Measurements from ENCODE around the gene TLCD4. TPM values are rescaled to one million over a fixed set of nuclear protein-coding genes. Genes with fewer than 3 reads are reported as not detected.

Gene TLCD4
- total and polyA plus RNA-seq, 2 of the 8 experiments (the other 6 are each of a cell fraction or from before 2014, with no cell fraction given): 0.79 to 4.2 TPM

DNA sequence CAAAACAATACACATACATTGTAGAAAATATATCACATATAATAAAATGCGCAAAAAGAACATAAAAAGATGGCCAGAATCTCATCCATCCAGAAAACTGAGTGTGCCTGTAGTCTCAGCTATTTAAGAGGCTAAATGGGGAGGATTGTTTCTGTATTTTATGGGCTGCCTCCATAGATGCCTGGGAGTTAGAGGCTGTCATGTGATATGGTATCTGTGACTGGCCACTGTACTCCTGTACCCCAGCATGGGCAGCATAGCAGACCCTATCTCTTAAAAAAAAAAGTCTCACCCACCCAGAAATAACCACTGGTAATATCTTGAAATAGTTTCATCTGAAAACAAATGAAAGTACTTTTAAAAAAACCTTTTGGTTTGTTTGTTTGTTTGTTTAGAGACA lies 3.5 kb upstream of the TLCD4 start (continued):
- TF ChIP-seq CHD7 (IDR thresholded peaks at IDR 0.05; ENCODE audit: insufficient replicate concordance, low read length) (no peak), HDAC2 (IDR thresholded peaks at IDR 0.05; ENCODE audit: borderline replicate concordance in 1 of 2, low read depth in 2 of 2, low read length in 2 of 2) (no peak), EZH2 (IDR thresholded peaks at IDR 0.05; ENCODE audit: low read depth, low read length, severe bottlenecking) (no peak), KDM1A (IDR thresholded peaks at IDR 0.05; ENCODE audit: borderline replicate concordance, low read length) (no peak)

Data from H1 (cell line).